Measurements from ENCODE around the gene PLEKHA6.

Gene PLEKHA6

DNA sequence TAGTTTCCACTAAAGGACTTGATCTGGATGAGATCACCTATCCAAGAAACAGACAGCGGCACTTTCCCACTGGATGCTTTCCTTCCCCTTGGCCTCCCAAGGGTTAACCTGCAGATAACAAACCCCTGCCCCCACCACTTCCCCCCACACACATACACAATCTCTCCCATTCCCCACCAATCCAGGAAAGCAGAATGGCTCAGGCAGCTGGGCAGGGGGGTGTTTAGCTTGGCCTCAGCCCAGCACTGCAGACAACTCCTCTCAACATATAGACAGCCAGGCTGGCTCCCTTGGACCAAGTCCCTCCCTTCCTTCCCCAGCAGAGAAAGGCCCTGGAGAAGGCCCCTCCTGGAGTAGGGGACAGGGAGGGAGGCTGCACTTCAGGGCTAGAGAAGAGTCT is 24.6 kb downstream of the PLEKHA6 start:
- Histone ChIP-seq H3K9ac (ENCODE audit: low read length) (no peak overlapping the region), H3K9me3 (replicated peaks; ENCODE audit: insufficient read depth, low read length) (no peaks in the 10 kb centered on the region), H3K79me2 (ENCODE audit: low read length) (no peaks in the 10 kb centered on the region), H4K20me1 (ENCODE audit: insufficient read depth, low read length) (no peaks in the 10 kb centered on the region), H3F3A (ENCODE audit: insufficient read depth, low read length) (no peaks in the 10 kb centered on the region), H3K27me3 (replicated peaks; ENCODE audit: insufficient read depth, low read length) (no peaks in the 10 kb centered on the region), H3K4me3 (ENCODE audit: low read length) (no peak overlapping the region), H3K36me3 (replicated peaks; ENCODE audit: insufficient read depth, low read length) (no peaks in the 10 kb centered on the region), H3K4me1 (ENCODE audit: low read length) (no peaks in the 10 kb centered on the region), H3K9me2 (replicated peaks; ENCODE audit: insufficient read depth, low read length) (no peaks in the 10 kb centered on the region), H3K4me2 (ENCODE audit: low read depth, low read length) (no peak overlapping the region), H2AFZ (ENCODE audit: low read length) (no peak overlapping the region), H3K27ac (ENCODE audit: low read length) (no peak overlapping the region)
- no peak for TF ChIP-seq EZH2 (optimal IDR thresholded peaks at IDR 0.05; ENCODE audit: low read depth, low read length)
- no peak for TF ChIP-seq EZH2phosphoT487 (IDR thresholded peaks at IDR 0.05; ENCODE audit: low read length)
- TF ChIP-seq, protein P1, sequence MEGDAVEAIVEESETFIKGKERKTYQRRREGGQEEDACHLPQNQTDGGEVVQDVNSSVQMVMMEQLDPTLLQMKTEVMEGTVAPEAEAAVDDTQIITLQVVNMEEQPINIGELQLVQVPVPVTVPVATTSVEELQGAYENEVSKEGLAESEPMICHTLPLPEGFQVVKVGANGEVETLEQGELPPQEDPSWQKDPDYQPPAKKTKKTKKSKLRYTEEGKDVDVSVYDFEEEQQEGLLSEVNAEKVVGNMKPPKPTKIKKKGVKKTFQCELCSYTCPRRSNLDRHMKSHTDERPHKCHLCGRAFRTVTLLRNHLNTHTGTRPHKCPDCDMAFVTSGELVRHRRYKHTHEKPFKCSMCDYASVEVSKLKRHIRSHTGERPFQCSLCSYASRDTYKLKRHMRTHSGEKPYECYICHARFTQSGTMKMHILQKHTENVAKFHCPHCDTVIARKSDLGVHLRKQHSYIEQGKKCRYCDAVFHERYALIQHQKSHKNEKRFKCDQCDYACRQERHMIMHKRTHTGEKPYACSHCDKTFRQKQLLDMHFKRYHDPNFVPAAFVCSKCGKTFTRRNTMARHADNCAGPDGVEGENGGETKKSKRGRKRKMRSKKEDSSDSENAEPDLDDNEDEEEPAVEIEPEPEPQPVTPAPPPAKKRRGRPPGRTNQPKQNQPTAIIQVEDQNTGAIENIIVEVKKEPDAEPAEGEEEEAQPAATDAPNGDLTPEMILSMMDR (IDR thresholded peaks at IDR 0.05; ENCODE audit: low read length), result no peak
- DNase-seq, result no peak

DNA sequence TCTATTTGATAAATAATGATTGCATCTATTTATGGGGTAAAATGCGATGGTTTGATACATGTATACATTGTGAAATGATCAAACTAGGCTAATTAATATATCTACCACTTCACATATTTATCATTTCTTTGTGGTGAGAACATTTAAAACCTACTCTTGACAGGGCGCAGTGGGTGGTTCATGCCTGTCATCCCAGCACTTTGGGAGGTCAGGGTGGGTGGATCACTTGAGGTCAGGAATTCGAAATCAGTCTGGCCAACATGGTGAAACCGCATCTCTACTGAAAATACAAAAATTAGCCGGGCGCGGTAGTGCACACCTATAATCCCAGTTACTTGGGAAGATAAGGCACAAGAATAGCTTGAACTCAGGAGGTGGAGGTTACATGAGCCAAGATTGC is 25.3 kb downstream of the PLEKHA6 start:
- Histone ChIP-seq H3K27ac (ENCODE audit: low read length) (no peak overlapping the region), H4K20me1 (ENCODE audit: insufficient read depth, low read length) (no peaks in the 10 kb centered on the region), H3K4me1 (ENCODE audit: low read length) (no peaks in the 10 kb centered on the region), H3K9ac (ENCODE audit: low read length) (no peak overlapping the region), H3F3A (ENCODE audit: insufficient read depth, low read length) (no peaks in the 10 kb centered on the region), H3K9me2 (replicated peaks; ENCODE audit: insufficient read depth, low read length) (no peaks in the 10 kb centered on the region), H3K4me2 (ENCODE audit: low read depth, low read length) (no peak overlapping the region), H2AFZ (ENCODE audit: low read length) (no peak overlapping the region), H3K27me3 (replicated peaks; ENCODE audit: insufficient read depth, low read length) (no peaks in the 10 kb centered on the region), H3K79me2 (ENCODE audit: low read length) (no peaks in the 10 kb centered on the region), H3K4me3 (ENCODE audit: low read length) (no peak overlapping the region), H3K36me3 (replicated peaks; ENCODE audit: insufficient read depth, low read length) (no peaks in the 10 kb centered on the region), H3K9me3 (replicated peaks; ENCODE audit: insufficient read depth, low read length) (no peaks in the 10 kb centered on the region)
- no peak for DNase-seq
- TF ChIP-seq EZH2 (optimal IDR thresholded peaks at IDR 0.05; ENCODE audit: low read depth, low read length), result no peak

DNA sequence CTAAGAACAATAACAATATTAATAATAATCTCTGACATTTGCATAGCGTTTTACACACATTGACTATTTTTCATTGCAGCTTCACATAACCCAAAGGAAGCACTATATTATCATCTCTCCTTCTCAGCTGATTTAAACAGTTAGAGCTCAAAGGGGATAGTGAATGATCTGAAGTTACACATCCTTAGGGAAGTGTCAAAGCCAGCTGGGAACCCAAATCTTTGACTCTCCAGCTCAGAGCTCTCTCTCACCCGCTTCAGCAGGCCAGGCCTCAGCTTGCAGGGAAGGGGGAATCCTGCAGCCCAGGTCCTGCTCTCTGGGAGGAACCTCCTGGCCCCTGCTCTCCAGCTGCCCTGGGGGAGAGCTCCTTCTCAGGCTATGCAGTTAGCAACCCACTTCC is 26.3 kb downstream of the PLEKHA6 start:
- Histone ChIP-seq H3K79me2 (ENCODE audit: low read length) (no peaks in the 10 kb centered on the region), H4K20me1 (ENCODE audit: insufficient read depth, low read length) (no peaks in the 10 kb centered on the region), H3K27ac (ENCODE audit: low read length) (no peak overlapping the region), H3F3A (ENCODE audit: insufficient read depth, low read length) (no peaks in the 10 kb centered on the region), H2AFZ (ENCODE audit: low read length) (no peak overlapping the region), H3K36me3 (replicated peaks; ENCODE audit: insufficient read depth, low read length) (no peaks in the 10 kb centered on the region), H3K9me2 (replicated peaks; ENCODE audit: insufficient read depth, low read length) (no peaks in the 10 kb centered on the region), H3K4me3 (ENCODE audit: low read length) (no peak overlapping the region), H3K4me1 (ENCODE audit: low read length) (no peaks in the 10 kb centered on the region), H3K4me2 (ENCODE audit: low read depth, low read length) (no peak overlapping the region), H3K9me3 (replicated peaks; ENCODE audit: insufficient read depth, low read length) (no peaks in the 10 kb centered on the region), H3K27me3 (replicated peaks; ENCODE audit: insufficient read depth, low read length) (no peaks in the 10 kb centered on the region), H3K9ac (ENCODE audit: low read length) (no peak overlapping the region)
- no peak for TF ChIP-seq EZH2phosphoT487 (IDR thresholded peaks at IDR 0.05; ENCODE audit: low read length)
- no peak for TF ChIP-seq EZH2 (optimal IDR thresholded peaks at IDR 0.05; ENCODE audit: low read depth, low read length)
- TF ChIP-seq, protein P1 (IDR thresholded peaks at IDR 0.05; ENCODE audit: low read length), result no peak
- DNase-seq, result no peak

DNA sequence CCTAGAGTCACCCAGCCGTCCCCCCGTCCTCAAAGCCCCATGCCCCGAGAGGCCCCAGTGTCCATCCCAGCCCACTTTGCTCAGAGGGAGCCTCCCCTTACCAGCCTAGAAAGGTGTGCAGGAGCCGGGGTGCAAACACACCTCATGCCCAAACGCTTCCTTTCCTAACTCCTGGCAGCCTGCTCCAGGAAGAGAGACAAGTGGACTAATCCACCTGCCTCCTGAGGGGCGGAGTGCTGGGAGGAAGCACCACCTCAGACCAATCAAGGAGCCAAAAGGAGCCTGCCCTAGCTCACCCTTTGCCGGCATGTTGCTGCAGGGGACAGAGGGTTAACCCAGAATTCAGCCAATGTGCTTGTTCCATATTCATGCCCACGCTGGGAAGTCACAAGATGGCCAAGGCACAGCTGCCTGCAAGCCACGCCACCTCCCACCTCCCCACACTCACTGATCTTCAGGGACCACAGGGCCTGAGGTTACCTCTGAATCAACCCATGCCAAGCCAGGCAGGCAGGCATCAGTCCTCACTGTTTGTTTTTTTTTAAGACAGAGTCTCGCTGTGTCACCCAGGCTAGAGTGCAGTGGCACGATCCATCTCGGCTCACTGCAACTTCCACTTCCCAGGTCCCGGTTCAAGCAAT is 27.8 kb downstream of the PLEKHA6 start:
- Histone ChIP-seq H2AFZ (ENCODE audit: low read length) (no peak overlapping the region), H3K9me2 (replicated peaks; ENCODE audit: insufficient read depth, low read length) (no peaks in the 10 kb centered on the region), H3K4me1 (ENCODE audit: low read length) (no peaks in the 10 kb centered on the region), H3F3A (ENCODE audit: insufficient read depth, low read length) (no peaks in the 10 kb centered on the region), H3K9ac (ENCODE audit: low read length) (no peak overlapping the region), H3K27me3 (replicated peaks; ENCODE audit: insufficient read depth, low read length) (no peaks in the 10 kb centered on the region), H4K20me1 (ENCODE audit: insufficient read depth, low read length) (no peaks in the 10 kb centered on the region), H3K27ac (ENCODE audit: low read length) (no peak overlapping the region), H3K9me3 (replicated peaks; ENCODE audit: insufficient read depth, low read length) (no peaks in the 10 kb centered on the region), H3K36me3 (replicated peaks; ENCODE audit: insufficient read depth, low read length) (no peaks in the 10 kb centered on the region), H3K4me2 (ENCODE audit: low read depth, low read length) (no peak overlapping the region), H3K79me2 (ENCODE audit: low read length) (no peaks in the 10 kb centered on the region), H3K4me3 (ENCODE audit: low read length) (no peak overlapping the region)
- no peak for DNase-seq
- TF ChIP-seq, protein P1 (IDR thresholded peaks at IDR 0.05; ENCODE audit: low read length), result no peak
- TF ChIP-seq EZH2phosphoT487 (IDR thresholded peaks at IDR 0.05; ENCODE audit: low read length) (no peak), EZH2 (optimal IDR thresholded peaks at IDR 0.05; ENCODE audit: low read depth, low read length) (no peak)

All from MM.1S (cell line).